GM23248 (cell line): Measurements from ENCODE around the gene MS4A4E.

Source experiments
- EZH2 ChIP-seq: fragments of 200-600 bp; sonication (generic); IDR thresholded peaks from 2 replicates; pipeline ENCODE4 v1.6.1; 2018; ENCODE audit warnings: antibody characterized with exemption, mild to moderate bottlenecking; ENCODE audit not compliant: insufficient read depth, poor library complexity, severe bottlenecking
- EZH2phosphoT487 ChIP-seq: fragments of 200-600 bp; sonication (generic); IDR thresholded peaks from 2 replicates; pipeline ENCODE4 v1.6.1; 2018; ENCODE audit warnings: antibody characterized with exemption, moderate library complexity, mild to moderate bottlenecking, low read depth; ENCODE audit not compliant: insufficient read depth

DNA sequence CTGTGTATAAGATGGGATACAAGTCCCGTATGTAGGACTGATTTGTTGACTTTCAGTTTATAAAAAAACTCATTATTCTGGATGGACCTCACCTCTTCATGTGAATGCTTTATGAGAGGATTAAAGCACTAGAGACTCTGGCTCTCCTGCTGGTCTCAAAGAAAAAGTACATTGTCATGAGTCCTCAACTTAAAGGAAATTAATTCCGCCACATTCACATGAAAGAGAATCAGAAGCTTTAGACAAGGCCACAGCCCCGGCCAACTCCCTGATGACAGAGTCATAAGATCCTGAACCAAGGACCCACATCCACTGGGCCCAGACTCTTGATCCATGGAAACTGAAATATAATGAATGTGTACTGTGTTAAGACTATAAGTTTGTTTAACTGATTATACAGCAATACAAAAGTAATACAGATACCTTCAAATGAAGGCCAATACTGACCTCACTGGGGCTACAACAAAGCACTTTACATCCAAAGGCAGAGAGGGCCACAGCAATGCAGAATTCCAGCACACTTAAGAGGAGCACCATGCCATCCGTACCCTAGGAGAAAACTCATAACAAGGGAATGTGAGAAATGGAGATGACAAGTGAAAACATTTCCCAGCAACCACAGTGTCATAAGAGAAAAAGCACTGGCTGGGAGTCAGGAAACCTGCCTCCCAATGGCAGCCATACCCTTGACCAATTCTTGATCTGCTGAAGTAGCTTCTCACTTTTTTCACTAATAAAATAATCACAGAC, 34.6 kb downstream of the MS4A4E start:
- TF ChIP-seq EZH2 (no peak), EZH2phosphoT487 (no peak)
